Measurements from ENCODE around the gene UQCR11.

GRCh38 chr19:1574354-1575136 is 30.7 kb downstream of the UQCR11 start:
- TF ChIP-seq GATA2 (IDR thresholded peaks at IDR 0.05; ENCODE audit: low read depth, low read length) = no peak
- no peak for TF ChIP-seq GATA3 (IDR thresholded peaks at IDR 0.05; ENCODE audit: low read depth, low read length)
